SU-DHL-6 (cell line): Measurements from ENCODE around the gene KRTAP17-1.

Experiments
- EZH2phosphoT487 ChIP-seq: fragments of 200-600 bp; sonication (generic), shearing (Covaris generic); conservative IDR thresholded peaks from 2 replicates; pipeline ENCODE4 v1.6.1; 2018; ENCODE audit warnings: mild to moderate bottlenecking, antibody characterized with exemption, low read length, moderate library complexity, mixed read lengths
- TF ChIP-seq, protein P1 (sequence below): fragments of 200-600 bp; sonication (generic); IDR thresholded peaks from one replicate; pipeline ENCODE4 v1.5.1; 2017; ENCODE audit warnings: antibody characterized with exemption, mild to moderate bottlenecking, low read length, moderate library complexity; ENCODE audit not compliant: insufficient read depth, poor library complexity, severe bottlenecking

DNA sequence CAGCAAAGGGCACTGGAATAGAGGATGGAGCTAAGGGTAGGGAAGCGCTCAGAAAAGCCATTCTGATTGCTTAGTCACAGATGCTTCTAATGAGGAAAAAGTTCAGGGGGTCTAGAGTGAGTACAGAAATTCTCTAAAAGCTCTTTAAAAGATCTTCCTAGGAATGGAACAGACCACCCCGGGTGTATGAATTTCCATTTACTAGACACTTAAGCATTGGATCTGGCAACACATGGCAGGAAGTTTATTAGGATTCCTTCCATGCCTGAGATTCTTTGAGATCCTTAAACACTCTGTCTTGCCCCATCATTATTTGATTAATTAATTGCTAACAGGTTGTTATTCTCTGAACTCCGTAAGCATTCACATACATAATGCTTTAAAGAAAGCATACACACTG, 31.5 kb downstream of the KRTAP17-1 start:
- TF ChIP-seq, protein P1, sequence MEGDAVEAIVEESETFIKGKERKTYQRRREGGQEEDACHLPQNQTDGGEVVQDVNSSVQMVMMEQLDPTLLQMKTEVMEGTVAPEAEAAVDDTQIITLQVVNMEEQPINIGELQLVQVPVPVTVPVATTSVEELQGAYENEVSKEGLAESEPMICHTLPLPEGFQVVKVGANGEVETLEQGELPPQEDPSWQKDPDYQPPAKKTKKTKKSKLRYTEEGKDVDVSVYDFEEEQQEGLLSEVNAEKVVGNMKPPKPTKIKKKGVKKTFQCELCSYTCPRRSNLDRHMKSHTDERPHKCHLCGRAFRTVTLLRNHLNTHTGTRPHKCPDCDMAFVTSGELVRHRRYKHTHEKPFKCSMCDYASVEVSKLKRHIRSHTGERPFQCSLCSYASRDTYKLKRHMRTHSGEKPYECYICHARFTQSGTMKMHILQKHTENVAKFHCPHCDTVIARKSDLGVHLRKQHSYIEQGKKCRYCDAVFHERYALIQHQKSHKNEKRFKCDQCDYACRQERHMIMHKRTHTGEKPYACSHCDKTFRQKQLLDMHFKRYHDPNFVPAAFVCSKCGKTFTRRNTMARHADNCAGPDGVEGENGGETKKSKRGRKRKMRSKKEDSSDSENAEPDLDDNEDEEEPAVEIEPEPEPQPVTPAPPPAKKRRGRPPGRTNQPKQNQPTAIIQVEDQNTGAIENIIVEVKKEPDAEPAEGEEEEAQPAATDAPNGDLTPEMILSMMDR, result no peak
- no peak for TF ChIP-seq EZH2phosphoT487
